ENCODE data around the gene MEIS2.

The MEIS2 gene

DNA sequence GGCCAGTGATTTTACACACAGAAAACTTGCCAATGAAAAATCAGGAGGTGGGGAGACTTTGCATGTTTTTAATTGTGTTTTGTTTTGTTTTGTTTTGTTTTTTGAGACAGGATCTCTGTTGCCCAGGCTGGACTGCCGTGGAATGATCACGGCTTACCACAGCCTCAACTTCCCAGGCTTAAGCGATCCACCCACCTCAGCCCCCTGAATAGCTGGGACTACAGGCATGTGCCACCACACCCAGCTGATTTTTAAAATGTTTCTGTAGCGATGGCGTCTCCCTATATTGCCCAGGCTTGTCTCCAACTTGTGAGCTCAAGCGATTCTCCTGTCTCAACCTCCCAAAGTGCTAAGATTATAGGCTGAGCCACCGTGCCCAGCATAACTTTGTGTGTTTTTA, 46.0 kb downstream of the MEIS2 start:
- no peaks in the 10 kb centered on the region for H3K9me3 Mint-ChIP-seq
- H3K27ac Mint-ChIP-seq: no peak overlapping the region
- H3K4me1 Mint-ChIP-seq: no peaks in the 10 kb centered on the region
- H3K4me3 Mint-ChIP-seq: no peak overlapping the region
- H3K36me3 Mint-ChIP-seq: no peaks in the 10 kb centered on the region
- H3K27me3 Mint-ChIP-seq: no peaks in the 10 kb centered on the region
- no peak for ATAC-seq

DNA sequence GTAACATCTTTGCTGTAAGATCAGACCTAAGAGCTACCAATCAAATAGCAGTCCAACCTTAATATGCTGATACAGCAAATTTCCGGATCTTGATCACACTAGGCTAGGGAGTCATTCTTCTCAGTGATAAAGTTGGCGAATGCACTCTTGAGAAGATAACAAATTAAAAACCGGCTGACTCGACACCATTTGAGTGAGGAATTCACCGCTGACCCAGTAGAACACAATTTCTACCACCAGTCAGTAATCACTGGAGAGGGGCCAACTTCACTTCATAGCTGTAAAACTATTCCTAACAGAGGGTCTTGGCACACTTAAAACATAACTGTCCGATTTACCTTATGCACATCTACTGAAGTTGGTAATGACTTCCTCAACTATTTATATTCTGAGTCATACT, 47.2 kb downstream of the MEIS2 start:
- no peaks in the 10 kb centered on the region for H3K27me3 Mint-ChIP-seq
- H3K9me3 Mint-ChIP-seq: no peaks in the 10 kb centered on the region
- no peaks in the 10 kb centered on the region for H3K36me3 Mint-ChIP-seq
- H3K4me1 Mint-ChIP-seq: no peaks in the 10 kb centered on the region
- H3K27ac Mint-ChIP-seq: no peak overlapping the region
- ATAC-seq: no peak
- no peak overlapping the region for H3K4me3 Mint-ChIP-seq

GRCh38 chr15:37050345-37050744, 50.0 kb downstream of the MEIS2 start:
- H3K36me3 Mint-ChIP-seq: no peaks in the 10 kb centered on the region
- ATAC-seq: no peak
- H3K4me1 Mint-ChIP-seq: no peaks in the 10 kb centered on the region
- no peaks in the 10 kb centered on the region for H3K27me3 Mint-ChIP-seq
- H3K9me3 Mint-ChIP-seq: no peaks in the 10 kb centered on the region
- H3K4me3 Mint-ChIP-seq: no peak overlapping the region
- H3K27ac Mint-ChIP-seq: no peak overlapping the region

- H3K4me3 Mint-ChIP-seq: no peak overlapping the region
- H3K27ac Mint-ChIP-seq: no peak overlapping the region
- H3K4me1 Mint-ChIP-seq: no peaks in the 10 kb centered on the region
- no peaks in the 10 kb centered on the region for H3K27me3 Mint-ChIP-seq
- no peaks in the 10 kb centered on the region for H3K36me3 Mint-ChIP-seq
- ATAC-seq: no peak
- H3K9me3 Mint-ChIP-seq: no peaks in the 10 kb centered on the region
Observed at GRCh38 chr15:37046876-37047614, 53.3 kb downstream of the MEIS2 start.

DNA sequence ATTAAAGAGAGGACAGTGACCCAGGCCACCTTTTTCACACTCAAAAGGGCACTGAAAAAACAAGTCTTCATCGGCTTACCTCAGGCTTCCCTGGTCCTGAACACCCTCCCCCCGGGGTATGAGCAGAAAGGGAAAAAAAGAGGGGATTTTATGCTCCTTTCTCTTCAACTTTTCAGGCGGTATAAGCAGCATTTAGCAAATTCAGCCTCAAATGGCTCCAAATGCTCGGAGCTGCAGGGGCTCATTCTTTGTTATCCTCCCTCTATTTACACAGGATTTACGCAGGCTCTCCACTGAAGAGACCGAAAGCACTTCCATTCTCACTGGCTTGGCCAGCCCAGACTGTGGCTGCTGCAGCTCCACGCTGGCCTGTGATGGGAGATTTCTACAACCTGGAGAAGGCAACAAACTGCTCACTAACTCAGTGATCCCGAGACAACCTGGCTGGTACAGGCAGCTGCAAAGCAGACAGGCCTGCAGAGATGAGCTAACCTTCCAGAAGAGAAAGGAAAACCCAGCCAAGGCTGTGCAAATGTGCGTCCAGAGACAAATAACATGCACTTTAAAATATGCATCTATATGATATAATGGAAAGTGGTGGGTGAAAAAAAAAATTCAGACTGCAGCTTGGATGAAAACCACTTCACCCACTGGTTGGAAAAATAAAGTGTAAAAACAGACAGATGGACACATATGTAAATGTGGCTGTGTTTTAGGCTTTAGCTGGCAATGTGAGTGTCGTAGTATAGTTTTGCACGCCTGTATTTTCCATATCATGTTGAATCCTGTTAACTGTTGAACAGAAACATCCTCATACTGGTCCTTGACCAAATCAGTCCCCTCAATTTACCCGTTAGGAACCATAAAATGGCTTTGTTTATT, 54.2 kb downstream of the MEIS2 start:
- Mint-ChIP-seq H3K4me1 (no peaks in the 10 kb centered on the region), H3K27me3 (no peaks in the 10 kb centered on the region), H3K36me3 (no peaks in the 10 kb centered on the region), H3K9me3 (no peaks in the 10 kb centered on the region), H3K4me3 (no peak overlapping the region), H3K27ac (no peak overlapping the region)
- ATAC-seq: no peak

- H3K4me3 Mint-ChIP-seq: no peak overlapping the region
- no peaks in the 10 kb centered on the region for H3K9me3 Mint-ChIP-seq
- H3K27ac Mint-ChIP-seq: no peak overlapping the region
- H3K27me3 Mint-ChIP-seq: no peaks in the 10 kb centered on the region
- no peaks in the 10 kb centered on the region for H3K36me3 Mint-ChIP-seq
- ATAC-seq: no peak
- H3K4me1 Mint-ChIP-seq: no peaks in the 10 kb centered on the region
Observed at GRCh38 chr15:37044915-37045648, 55.3 kb downstream of the MEIS2 start.

DNA sequence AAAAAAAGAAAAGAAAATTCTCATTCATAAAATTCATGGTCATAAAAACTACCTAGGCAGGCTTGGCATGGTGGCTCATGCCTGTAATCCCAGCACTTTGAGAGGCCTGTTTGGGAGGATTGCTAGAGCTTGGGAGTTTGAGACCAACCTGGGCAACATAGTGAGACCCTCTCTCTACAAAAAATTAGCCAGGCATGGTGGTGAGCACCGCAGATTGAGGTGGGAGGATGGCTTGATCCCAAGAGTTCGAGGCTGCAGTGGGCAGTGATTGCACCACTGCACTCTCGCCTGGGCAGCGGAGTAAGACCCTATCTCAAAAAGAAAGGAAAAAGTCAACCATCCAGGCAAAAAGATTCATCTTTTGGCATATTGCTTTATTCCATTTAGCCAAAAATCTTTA, 58.5 kb downstream of the MEIS2 start:
- no peaks in the 10 kb centered on the region for H3K9me3 Mint-ChIP-seq

DNA sequence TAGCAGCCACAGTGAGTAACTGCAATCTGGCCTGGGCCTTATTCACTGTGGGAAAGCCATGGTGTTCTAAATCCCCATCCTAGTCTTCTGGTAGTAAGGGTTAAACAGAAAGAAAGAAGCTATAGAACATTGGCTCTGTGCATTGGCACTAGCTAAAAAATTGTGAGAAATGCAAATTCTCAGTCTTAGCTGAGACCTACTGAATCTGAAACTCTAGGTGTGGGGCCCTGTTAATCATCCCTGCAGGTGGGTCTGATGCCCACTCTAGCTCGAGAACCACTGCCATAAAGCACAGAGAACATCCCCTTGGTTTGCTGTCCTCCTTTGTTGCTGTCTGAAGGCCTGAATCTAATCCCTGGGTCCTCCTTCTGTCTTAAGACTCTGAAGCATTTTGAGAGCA, 59.3 kb downstream of the MEIS2 start:
- ATAC-seq: no peak
- no peaks in the 10 kb centered on the region for H3K36me3 Mint-ChIP-seq
- no peak overlapping the region for H3K4me3 Mint-ChIP-seq
- H3K9me3 Mint-ChIP-seq: no peaks in the 10 kb centered on the region
- no peaks in the 10 kb centered on the region for H3K27me3 Mint-ChIP-seq
- no peaks in the 10 kb centered on the region for H3K4me1 Mint-ChIP-seq
- no peak overlapping the region for H3K27ac Mint-ChIP-seq

More for the DNA sequence above, 58.5 kb downstream of the MEIS2 start:
- Mint-ChIP-seq H3K27me3 (no peaks in the 10 kb centered on the region), H3K27ac (no peak overlapping the region), H3K4me3 (no peak overlapping the region), H3K4me1 (no peaks in the 10 kb centered on the region), H3K36me3 (no peaks in the 10 kb centered on the region)
- ATAC-seq: no peak

DNA sequence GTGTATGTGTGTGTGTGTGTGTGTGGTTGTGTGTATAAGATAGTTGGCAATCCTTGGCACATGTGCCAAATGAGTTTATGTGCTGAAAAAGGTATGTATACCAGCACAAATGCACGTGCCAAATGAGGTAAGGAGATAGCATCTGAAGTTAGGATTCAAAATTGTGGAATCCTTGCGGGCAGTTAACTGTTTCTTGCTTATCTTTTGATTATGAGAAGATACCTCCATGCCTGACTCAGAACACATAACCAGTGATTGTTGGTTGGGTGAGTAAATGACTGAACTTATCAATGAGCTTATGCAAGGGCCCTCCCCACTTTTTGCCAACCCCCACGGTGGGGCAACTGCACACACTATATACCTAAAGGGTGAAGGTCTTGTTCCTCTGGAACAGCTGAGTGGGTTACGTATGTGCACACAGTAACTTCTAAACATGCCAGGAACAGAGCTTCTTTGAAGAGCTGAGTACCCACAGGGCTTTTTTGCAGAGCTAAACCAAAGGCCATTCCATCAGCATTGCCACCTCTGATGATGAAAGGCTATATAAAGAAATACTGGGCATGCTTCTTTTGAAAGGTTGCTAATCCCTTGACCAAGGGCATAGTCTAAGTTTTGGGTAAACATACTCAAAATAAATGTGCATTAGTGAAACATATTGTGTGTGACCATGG, 60.1 kb downstream of the MEIS2 start:
- Mint-ChIP-seq H3K9me3 (no peaks in the 10 kb centered on the region), H3K27ac (no peak overlapping the region), H3K27me3 (no peaks in the 10 kb centered on the region), H3K4me1 (no peaks in the 10 kb centered on the region), H3K36me3 (no peaks in the 10 kb centered on the region), H3K4me3 (no peak overlapping the region)
- no peak for ATAC-seq

- Mint-ChIP-seq H3K27me3 (no peaks in the 10 kb centered on the region), H3K4me1 (no peaks in the 10 kb centered on the region), H3K27ac (no peak overlapping the region), H3K36me3 (no peaks in the 10 kb centered on the region), H3K9me3 (no peaks in the 10 kb centered on the region), H3K4me3 (no peak overlapping the region)
- no peak for ATAC-seq
Observed at GRCh38 chr15:37038716-37039106, 61.6 kb downstream of the MEIS2 start.

DNA sequence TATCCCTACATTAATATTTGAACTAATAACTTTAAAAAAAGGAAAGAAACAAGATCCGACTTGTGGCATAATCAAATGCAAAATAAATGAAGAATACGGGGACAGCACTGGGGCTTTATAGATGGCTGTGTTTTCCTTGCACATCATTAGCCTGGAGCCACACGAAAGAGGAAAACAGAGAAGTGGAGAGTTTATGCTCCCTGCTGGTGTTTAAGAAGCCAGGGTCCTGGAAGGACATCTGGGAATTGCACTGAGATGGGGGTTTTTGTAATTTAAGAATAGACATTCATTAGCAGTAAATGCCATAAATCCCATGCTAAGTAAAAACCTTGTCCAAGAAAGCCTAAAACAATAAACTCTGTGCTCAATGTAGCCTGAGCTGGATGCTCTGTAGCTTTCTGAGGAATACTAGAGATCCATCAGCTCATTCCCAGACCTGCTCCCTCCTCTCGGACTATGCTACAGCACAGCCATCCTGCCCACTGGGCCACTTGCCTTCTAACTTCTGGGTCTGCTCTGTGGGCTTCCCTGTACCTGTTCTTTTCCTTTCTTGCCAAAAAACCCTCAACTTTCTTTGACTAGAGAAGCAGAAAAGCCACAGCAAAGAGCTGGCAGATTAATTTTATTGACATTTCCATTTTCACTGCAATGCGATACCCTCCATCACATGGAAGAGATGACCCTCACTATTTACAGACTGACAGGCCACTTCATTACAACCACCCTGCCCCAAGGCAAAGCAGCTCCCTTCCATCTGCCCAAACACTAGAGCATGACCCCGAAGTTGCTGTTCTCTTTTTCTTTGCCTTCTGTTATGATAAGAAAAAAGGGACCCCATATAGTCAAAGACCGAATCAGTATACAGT, 62.3 kb downstream of the MEIS2 start:
- H3K36me3 Mint-ChIP-seq: no peaks in the 10 kb centered on the region
- no peaks in the 10 kb centered on the region for H3K4me1 Mint-ChIP-seq
- H3K9me3 Mint-ChIP-seq: no peaks in the 10 kb centered on the region
- H3K27ac Mint-ChIP-seq: no peak overlapping the region
- no peak overlapping the region for H3K4me3 Mint-ChIP-seq
- no peaks in the 10 kb centered on the region for H3K27me3 Mint-ChIP-seq
- ATAC-seq: no peak

- no peak for ATAC-seq
- no peaks in the 10 kb centered on the region for H3K4me1 Mint-ChIP-seq
- no peaks in the 10 kb centered on the region for H3K36me3 Mint-ChIP-seq
- H3K27me3 Mint-ChIP-seq: no peaks in the 10 kb centered on the region
- H3K9me3 Mint-ChIP-seq: no peaks in the 10 kb centered on the region
- H3K27ac Mint-ChIP-seq: no peak overlapping the region
- no peak overlapping the region for H3K4me3 Mint-ChIP-seq
Observed at GRCh38 chr15:37037071-37037655, 63.2 kb downstream of the MEIS2 start.

DNA sequence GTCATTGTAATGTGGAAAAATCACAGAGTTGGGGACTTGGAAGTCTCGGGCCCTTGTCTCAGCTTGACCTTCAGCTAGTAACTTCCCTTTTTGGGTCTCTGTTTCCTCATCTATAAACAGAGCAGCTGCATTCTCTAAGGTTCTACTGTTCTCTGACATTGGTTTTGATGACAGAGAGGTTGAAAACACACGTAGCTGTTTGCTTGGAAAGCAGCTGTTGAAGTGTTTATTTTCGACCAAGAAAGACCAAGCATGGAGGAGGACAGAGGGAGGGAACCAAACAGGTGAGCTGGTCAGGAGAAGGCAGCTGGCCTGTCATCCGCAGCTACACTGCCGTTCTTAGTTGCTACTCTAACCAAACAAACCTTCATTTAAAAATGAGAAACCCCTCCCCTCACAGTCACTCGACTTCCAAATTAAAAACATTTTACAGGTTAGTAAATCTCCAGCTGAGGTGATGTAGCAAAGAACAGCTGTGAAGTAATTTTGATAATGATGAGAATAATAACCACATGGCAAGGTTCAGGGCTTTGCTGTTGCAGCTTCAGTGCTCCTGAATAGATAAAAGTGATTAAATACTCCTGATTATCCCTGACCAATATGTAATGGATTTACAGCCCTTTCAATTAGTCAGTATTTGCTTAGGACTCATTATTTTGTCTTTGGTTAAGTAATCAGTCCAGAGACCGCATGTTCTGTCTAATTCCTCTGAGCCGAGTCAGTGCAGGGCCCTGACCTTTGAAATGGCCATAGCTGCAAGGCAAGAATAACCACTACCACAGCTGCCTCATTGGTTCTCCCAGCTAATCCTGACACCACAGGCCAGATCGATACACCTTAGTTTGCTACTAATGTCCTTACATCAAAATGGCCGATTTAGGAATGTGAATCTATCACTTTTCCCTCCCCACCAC, 65.3 kb downstream of the MEIS2 start:
- Mint-ChIP-seq H3K36me3 (no peaks in the 10 kb centered on the region), H3K4me3 (no peak overlapping the region), H3K27ac (no peak overlapping the region), H3K9me3 (no peaks in the 10 kb centered on the region), H3K27me3 (no peaks in the 10 kb centered on the region), H3K4me1 (no peaks in the 10 kb centered on the region)
- ATAC-seq: no peak
